ENCODE results near the gene CASK.
A peak's percentile ranks its signal among the peaks of the same experiment; 100 is the strongest.

CASK gene

DNA sequence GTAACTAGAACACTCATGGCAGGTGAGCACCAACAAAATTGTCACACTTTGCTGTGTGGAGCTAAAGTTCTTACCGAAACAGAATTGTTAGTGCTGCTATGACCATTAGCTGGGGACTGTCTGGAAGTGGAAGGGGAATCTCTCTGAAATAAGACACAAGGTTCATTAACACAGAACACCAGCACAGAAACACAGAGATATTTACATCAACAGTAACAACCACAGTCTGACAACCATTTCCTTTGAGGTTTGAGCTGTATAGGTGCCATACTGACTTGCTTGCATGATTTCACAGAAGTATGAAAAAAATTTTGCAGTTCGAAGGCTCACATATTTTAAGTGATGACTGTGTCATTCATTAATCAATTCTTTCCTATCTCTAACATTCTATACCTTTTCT lies 366.4 kb downstream of the CASK start:
- Histone ChIP-seq H3K9ac (ENCODE audit: low read length) (no peak overlapping the region), H3K36me3 (replicated peaks; ENCODE audit: insufficient read depth, low read length) (no peaks in the 10 kb centered on the region), H3K4me3 (ENCODE audit: low read length) (no peak overlapping the region), H3K79me2 (ENCODE audit: low read length) (no peaks in the 10 kb centered on the region), H3K27ac (ENCODE audit: low read length) (peak overlapping the region; percentile 48; the same call in 1 of the 2 replicates), H3K9me2 (replicated peaks; ENCODE audit: insufficient read depth, low read length) (no peaks in the 10 kb centered on the region), H3K4me1 (ENCODE audit: low read length) (peaks cover 49% of the 10 kb centered on the region), H3K27me3 (replicated peaks; ENCODE audit: insufficient read depth, low read length) (no peaks in the 10 kb centered on the region), H3K4me2 (ENCODE audit: low read depth, low read length) (peak overlapping the region; percentile 33), H3K9me3 (replicated peaks; ENCODE audit: insufficient read depth, low read length) (no peaks in the 10 kb centered on the region), H2AFZ (ENCODE audit: low read length) (no peak overlapping the region), H4K20me1 (ENCODE audit: insufficient read depth, low read length) (no peaks in the 10 kb centered on the region), H3F3A (ENCODE audit: insufficient read depth, low read length) (peaks cover 9% of the 10 kb centered on the region)
- TF ChIP-seq, protein P1, sequence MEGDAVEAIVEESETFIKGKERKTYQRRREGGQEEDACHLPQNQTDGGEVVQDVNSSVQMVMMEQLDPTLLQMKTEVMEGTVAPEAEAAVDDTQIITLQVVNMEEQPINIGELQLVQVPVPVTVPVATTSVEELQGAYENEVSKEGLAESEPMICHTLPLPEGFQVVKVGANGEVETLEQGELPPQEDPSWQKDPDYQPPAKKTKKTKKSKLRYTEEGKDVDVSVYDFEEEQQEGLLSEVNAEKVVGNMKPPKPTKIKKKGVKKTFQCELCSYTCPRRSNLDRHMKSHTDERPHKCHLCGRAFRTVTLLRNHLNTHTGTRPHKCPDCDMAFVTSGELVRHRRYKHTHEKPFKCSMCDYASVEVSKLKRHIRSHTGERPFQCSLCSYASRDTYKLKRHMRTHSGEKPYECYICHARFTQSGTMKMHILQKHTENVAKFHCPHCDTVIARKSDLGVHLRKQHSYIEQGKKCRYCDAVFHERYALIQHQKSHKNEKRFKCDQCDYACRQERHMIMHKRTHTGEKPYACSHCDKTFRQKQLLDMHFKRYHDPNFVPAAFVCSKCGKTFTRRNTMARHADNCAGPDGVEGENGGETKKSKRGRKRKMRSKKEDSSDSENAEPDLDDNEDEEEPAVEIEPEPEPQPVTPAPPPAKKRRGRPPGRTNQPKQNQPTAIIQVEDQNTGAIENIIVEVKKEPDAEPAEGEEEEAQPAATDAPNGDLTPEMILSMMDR (IDR thresholded peaks at IDR 0.05; ENCODE audit: low read length) = no peak
- TF ChIP-seq EZH2phosphoT487 (IDR thresholded peaks at IDR 0.05; ENCODE audit: low read length) (no peak), EZH2 (optimal IDR thresholded peaks at IDR 0.05; ENCODE audit: low read depth, low read length) (no peak)
- peak; percentile 62 for DNase-seq

DNA sequence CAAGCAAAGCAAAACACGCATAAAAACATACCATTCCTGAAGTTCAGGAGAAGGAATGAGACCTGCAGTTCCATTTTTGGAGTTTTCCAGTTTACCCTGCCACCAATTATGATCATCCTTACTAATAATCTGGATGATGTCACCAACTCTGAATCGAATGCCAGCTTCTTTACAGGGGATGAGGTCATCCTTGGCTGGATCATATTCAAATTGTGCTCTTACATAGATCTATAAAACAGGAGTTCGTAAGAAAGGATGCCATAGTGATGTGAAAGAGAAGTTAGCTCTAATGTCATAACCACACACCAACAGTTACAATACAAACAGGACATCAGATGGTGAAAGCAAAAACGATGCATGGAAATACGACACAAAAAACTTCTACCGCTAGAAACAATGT lies 369.7 kb downstream of the CASK start:
- no peak overlapping the region for H2AFZ ChIP-seq (ENCODE audit: low read length)
- H3K9ac ChIP-seq (ENCODE audit: low read length) = no peak overlapping the region
- no peaks in the 10 kb centered on the region for H4K20me1 ChIP-seq (ENCODE audit: insufficient read depth, low read length)
- no peaks in the 10 kb centered on the region for H3K36me3 ChIP-seq (replicated peaks; ENCODE audit: insufficient read depth, low read length)
- no peaks in the 10 kb centered on the region for H3K27me3 ChIP-seq (replicated peaks; ENCODE audit: insufficient read depth, low read length)
- no peaks in the 10 kb centered on the region for H3K9me2 ChIP-seq (replicated peaks; ENCODE audit: insufficient read depth, low read length)
- H3K27ac ChIP-seq (ENCODE audit: low read length) = no peak overlapping the region
- TF ChIP-seq EZH2 (optimal IDR thresholded peaks at IDR 0.05; ENCODE audit: low read depth, low read length) = no peak
- TF ChIP-seq, protein P1 (IDR thresholded peaks at IDR 0.05; ENCODE audit: low read length) = no peak
- no peak for TF ChIP-seq EZH2phosphoT487 (IDR thresholded peaks at IDR 0.05; ENCODE audit: low read length)
- no peak overlapping the region for H3K4me2 ChIP-seq (ENCODE audit: low read depth, low read length)
- no peak overlapping the region for H3K4me3 ChIP-seq (ENCODE audit: low read length)
- DNase-seq = no peak
- peaks cover 27% of the 10 kb centered on the region for H3K4me1 ChIP-seq (ENCODE audit: low read length)
- no peaks in the 10 kb centered on the region for H3K79me2 ChIP-seq (ENCODE audit: low read length)
- H3F3A ChIP-seq (ENCODE audit: insufficient read depth, low read length) = no peaks in the 10 kb centered on the region
- no peaks in the 10 kb centered on the region for H3K9me3 ChIP-seq (replicated peaks; ENCODE audit: insufficient read depth, low read length)

DNA sequence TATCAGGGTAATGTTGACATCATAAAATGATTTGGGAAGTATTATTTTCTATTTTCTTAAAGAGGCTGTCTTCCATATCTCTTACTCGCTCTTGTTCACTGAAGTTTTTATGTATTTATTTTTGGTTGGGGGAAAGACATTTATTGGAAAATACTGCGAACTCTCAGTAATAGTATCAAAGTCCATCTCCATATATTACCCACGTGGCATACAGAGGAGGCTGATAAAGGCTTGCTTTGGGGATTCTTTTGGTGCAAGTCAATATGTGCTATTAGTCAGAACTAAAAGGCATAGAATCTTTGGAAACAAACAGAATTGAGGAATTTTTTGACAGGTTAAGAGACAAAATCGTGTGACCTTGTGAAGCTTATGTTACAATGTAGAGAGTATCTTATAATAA lies 374.9 kb downstream of the CASK start:
- no peaks in the 10 kb centered on the region for H3K4me1 ChIP-seq (ENCODE audit: low read length)
- H4K20me1 ChIP-seq (ENCODE audit: insufficient read depth, low read length) = no peaks in the 10 kb centered on the region
- no peaks in the 10 kb centered on the region for H3K27me3 ChIP-seq (replicated peaks; ENCODE audit: insufficient read depth, low read length)
- no peak overlapping the region for H3K4me3 ChIP-seq (ENCODE audit: low read length)
- H2AFZ ChIP-seq (ENCODE audit: low read length) = no peak overlapping the region
- H3F3A ChIP-seq (ENCODE audit: insufficient read depth, low read length) = no peaks in the 10 kb centered on the region
- H3K9me3 ChIP-seq (replicated peaks; ENCODE audit: insufficient read depth, low read length) = no peaks in the 10 kb centered on the region
- H3K79me2 ChIP-seq (ENCODE audit: low read length) = no peaks in the 10 kb centered on the region
- no peak overlapping the region for H3K9ac ChIP-seq (ENCODE audit: low read length)
- no peak for DNase-seq
- no peaks in the 10 kb centered on the region for H3K36me3 ChIP-seq (replicated peaks; ENCODE audit: insufficient read depth, low read length)
- H3K9me2 ChIP-seq (replicated peaks; ENCODE audit: insufficient read depth, low read length) = no peaks in the 10 kb centered on the region
- TF ChIP-seq EZH2phosphoT487 (IDR thresholded peaks at IDR 0.05; ENCODE audit: low read length) (no peak), EZH2 (optimal IDR thresholded peaks at IDR 0.05; ENCODE audit: low read depth, low read length) (no peak)
- TF ChIP-seq, protein P1 (IDR thresholded peaks at IDR 0.05; ENCODE audit: low read length) = no peak
- H3K4me2 ChIP-seq (ENCODE audit: low read depth, low read length) = no peak overlapping the region
- H3K27ac ChIP-seq (ENCODE audit: low read length) = no peak overlapping the region
